CD4-positive, alpha-beta T cell (primary cell): ENCODE results near the gene EFHD2. TPM values are rescaled to one million over a fixed set of nuclear protein-coding genes. Genes with fewer than 3 reads are reported as not detected.
"Not testable (repeated sequence)": the region's sequence is repeated elsewhere in the genome, so short reads cannot be mapped to it uniquely, and the experiment has no call there.

ENCODE experiments used
- ATAC-seq: fragments of 200-7000 bp; cut with Tn5 transposase; one replicate; pipeline ENCODE4 v1.10.0; 2022; ENCODE audit warnings: mild to moderate bottlenecking; ENCODE audit not compliant: poor library complexity
- CTCF ChIA-PET: fragments of 350-600 bp; sonication (Branson Sonifier 250); formaldehyde crosslinking; loops from one replicate; lab custom pipeline; 2021; ENCODE audit warnings: antibody characterized with exemption, inconsistent platforms; lab: Charles Lee
- POLR2A ChIA-PET: fragments of 350-600 bp; sonication (Branson Sonifier 250); formaldehyde crosslinking; loops from one replicate; lab custom pipeline; 2021; ENCODE audit warnings: antibody characterized with exemption, inconsistent platforms; lab: Charles Lee
- DNase-seq, 14 experiments: peaks; one replicate each; pipeline ENCODE4 v3.0.0-alpha.2; 2013 to 2020; ENCODE audit warnings: mixed read lengths in 2 of 14
- H3K27ac ChIP-seq, 2 donors: one replicate each; pipeline versions ENCODE4 v1.5.1 to v1.7.0; 2013; ENCODE audit warnings: low read length in 2 of 2, low read depth in 1 of 2, mild to moderate bottlenecking in 1 of 2
- H3K27me3 ChIP-seq, 2 experiments: 1 replicate in 1 of 2; 2 replicates in 1 of 2; pipeline versions ENCODE4 v1.6.1 to v1.7.0; 2013; ENCODE audit warnings: low read length in 2 of 2, control low read depth in 1 of 2, mild to moderate bottlenecking in 1 of 2, moderate library complexity in 1 of 2; ENCODE audit not compliant: insufficient read depth in 2 of 2, control insufficient read depth in 1 of 2
- H3K36me3 ChIP-seq: one replicate; pipeline ENCODE4 v1.6.1; 2013; ENCODE audit warnings: low read length, control low read depth; ENCODE audit not compliant: insufficient read depth
- H3K4me1 ChIP-seq: one replicate; pipeline ENCODE4 v1.6.1; 2013; ENCODE audit warnings: low read length, control low read depth; ENCODE audit not compliant: insufficient read depth
- H3K4me3 ChIP-seq: one replicate; pipeline ENCODE4 v1.5.1; 2013; ENCODE audit warnings: mild to moderate bottlenecking, low read length, moderate library complexity
- H3K9me3 ChIP-seq, 2 experiments: 1 replicate in 1 of 2; 2 replicates in 1 of 2; pipeline versions ENCODE4 v1.6.1 to v1.7.0; 2013; ENCODE audit warnings: low read length in 2 of 2, mild to moderate bottlenecking in 2 of 2, control low read depth in 1 of 2, moderate library complexity in 1 of 2; ENCODE audit not compliant: control insufficient read depth in 1 of 2, insufficient read depth in 1 of 2
- H3K27ac Mint-ChIP-seq: one replicate; pipeline ENCODE4 v1.8.0; 2020; ENCODE audit warnings: mixed read lengths
- H3K27me3 Mint-ChIP-seq: one replicate; pipeline ENCODE4 v1.8.0; 2021; ENCODE audit warnings: mixed read lengths
- H3K36me3 Mint-ChIP-seq: one replicate; pipeline ENCODE4 v1.8.0; 2021; ENCODE audit warnings: low read depth, mixed read lengths
- H3K4me1 Mint-ChIP-seq: one replicate; pipeline ENCODE4 v1.8.0; 2021; ENCODE audit warnings: low read depth, mixed read lengths
- H3K4me3 Mint-ChIP-seq: one replicate; pipeline ENCODE4 v1.8.0; 2020; ENCODE audit warnings: mild to moderate bottlenecking, mixed read lengths
- H3K9me3 Mint-ChIP-seq: one replicate; pipeline ENCODE4 v1.8.0; 2020; ENCODE audit warnings: mixed read lengths
- CTCF ChIP-seq: fragments of 200-600 bp; IDR thresholded peaks from one replicate; pipeline ENCODE4 v1.8.0; 2022; ENCODE audit warnings: antibody characterized with exemption, mild to moderate bottlenecking
- intact Hi-C, 2 experiments: fragments of 100-400 bp; cut with DNase I in 1 of 2; cut with micrococcal nuclease in 1 of 2; formaldehyde crosslinking; loops; one replicate each; pipeline versions ENCODE4 v1.15.1 to v1.9.0; 2023 to 2025; cut with DNase I, micrococcal nuclease
- total RNA-seq, 174 experiments: library from RNA in 2 of 174; stranded (reverse) in 2 of 174; gene quantifications; one replicate each; pipeline ENCODE4 v1.2.3 and lab custom pipeline; 2021 to 2026

EFHD2 gene
- total RNA-seq, 2 experiments from 2014 or later = 79.1 to 80.9 TPM

- Histone ChIP-seq H3K9me3 (no peaks in the 10 kb centered on the region), H3K27ac (no peak overlapping the region), H3K36me3 (no peaks in the 10 kb centered on the region), H3K4me1 (no peaks in the 10 kb centered on the region), H3K27me3 (no peaks in the 10 kb centered on the region), H3K4me3 (no peak overlapping the region)
- Mint-ChIP-seq H3K9me3 (no peaks in the 10 kb centered on the region), H3K4me3 (no peak overlapping the region), H3K27ac (no peak overlapping the region), H3K36me3 (no peaks in the 10 kb centered on the region), H3K4me1 (no peaks in the 10 kb centered on the region), H3K27me3 (peaks cover 5% of the 10 kb centered on the region)
- DNase-seq = no peak
- TF ChIP-seq CTCF = no peak
- CTCF ChIA-PET = no interaction called here
- POLR2A ChIA-PET = no interaction called here
- no peak for ATAC-seq
- intact Hi-C loops = no loop called here
Measured at GRCh38 chr1:15465674-15466073, 56.0 kb downstream of the EFHD2 start.

GRCh38 chr1:15466955-15467625, 57.4 kb downstream of the EFHD2 start:
- ATAC-seq, DNase-seq, POLR2A ChIA-PET, H3K4me3 Mint-ChIP-seq, H3K9me3 ChIP-seq, H3K27me3 ChIP-seq, H3K4me1 Mint-ChIP-seq, H3K36me3 Mint-ChIP-seq, H3K9me3 Mint-ChIP-seq, CTCF ChIA-PET, H3K4me1 ChIP-seq, intact Hi-C loops, H3K27ac Mint-ChIP-seq, H3K27me3 Mint-ChIP-seq, H3K27ac ChIP-seq, H3K4me3 ChIP-seq, H3K36me3 ChIP-seq: not testable (repeated sequence)

- ChIA-PET CTCF (no interaction called here), POLR2A (no interaction called here)
- no peaks in the 10 kb centered on the region for H3K36me3 ChIP-seq
- H3K9me3 Mint-ChIP-seq = no peaks in the 10 kb centered on the region
- H3K4me1 ChIP-seq = no peaks in the 10 kb centered on the region
- H3K4me1 Mint-ChIP-seq = no peaks in the 10 kb centered on the region
- H3K9me3 ChIP-seq = no peaks in the 10 kb centered on the region
- TF ChIP-seq CTCF = no peak
- ATAC-seq = no peak
- no peak overlapping the region for H3K27ac ChIP-seq
- no peaks in the 10 kb centered on the region for H3K36me3 Mint-ChIP-seq
- peaks cover 5% of the 10 kb centered on the region for H3K27me3 Mint-ChIP-seq
- intact Hi-C loops = no loop called here
- H3K27ac Mint-ChIP-seq = no peak overlapping the region
- H3K4me3 Mint-ChIP-seq = no peak overlapping the region
- H3K4me3 ChIP-seq = no peak overlapping the region
- DNase-seq = no peak
- no peaks in the 10 kb centered on the region for H3K27me3 ChIP-seq
Measured at GRCh38 chr1:15468145-15468544, 58.5 kb downstream of the EFHD2 start.

GRCh38 chr1:15469361-15469760, 59.7 kb downstream of the EFHD2 start:
- ATAC-seq = no peak
- Mint-ChIP-seq H3K9me3 (no peaks in the 10 kb centered on the region), H3K4me3 (no peak overlapping the region), H3K4me1 (no peaks in the 10 kb centered on the region), H3K36me3 (no peaks in the 10 kb centered on the region), H3K27me3 (peaks cover 3% of the 10 kb centered on the region), H3K27ac (no peak overlapping the region)
- DNase-seq = no peak
- ChIA-PET CTCF (no interaction called here), POLR2A (no interaction called here)
- H3K4me1 ChIP-seq = no peaks in the 10 kb centered on the region
- H3K4me3 ChIP-seq = no peak overlapping the region
- no peak for TF ChIP-seq CTCF
- intact Hi-C loops = no loop called here
- H3K9me3 ChIP-seq = no peaks in the 10 kb centered on the region
- H3K36me3 ChIP-seq = no peaks in the 10 kb centered on the region
- no peaks in the 10 kb centered on the region for H3K27me3 ChIP-seq
- H3K27ac ChIP-seq = no peak overlapping the region

GRCh38 chr1:15469821-15470448, 60.2 kb downstream of the EFHD2 start:
- POLR2A ChIA-PET, H3K4me3 Mint-ChIP-seq, H3K27ac Mint-ChIP-seq, H3K4me1 Mint-ChIP-seq, DNase-seq, intact Hi-C loops, H3K27ac ChIP-seq, H3K9me3 ChIP-seq, H3K9me3 Mint-ChIP-seq, H3K4me1 ChIP-seq, CTCF ChIA-PET, H3K27me3 Mint-ChIP-seq, ATAC-seq, H3K36me3 ChIP-seq, H3K36me3 Mint-ChIP-seq, H3K4me3 ChIP-seq, H3K27me3 ChIP-seq: not testable (repeated sequence)
